COLO829 (cell line): Measurements from ENCODE around the gene BEND7.
"Not testable (repeated sequence)": the region's sequence is repeated elsewhere in the genome, so short reads cannot be mapped to it uniquely, and the experiment has no call there.

Experiments
- DNase-seq: peaks from one replicate; pipeline ENCODE4 v3.0.0; 2012; ENCODE audit warnings: low spot score

The BEND7 gene

GRCh38 chr10:13421382-13421917 lies 107.4 kb downstream of the BEND7 start:
- no peak for DNase-seq

DNA sequence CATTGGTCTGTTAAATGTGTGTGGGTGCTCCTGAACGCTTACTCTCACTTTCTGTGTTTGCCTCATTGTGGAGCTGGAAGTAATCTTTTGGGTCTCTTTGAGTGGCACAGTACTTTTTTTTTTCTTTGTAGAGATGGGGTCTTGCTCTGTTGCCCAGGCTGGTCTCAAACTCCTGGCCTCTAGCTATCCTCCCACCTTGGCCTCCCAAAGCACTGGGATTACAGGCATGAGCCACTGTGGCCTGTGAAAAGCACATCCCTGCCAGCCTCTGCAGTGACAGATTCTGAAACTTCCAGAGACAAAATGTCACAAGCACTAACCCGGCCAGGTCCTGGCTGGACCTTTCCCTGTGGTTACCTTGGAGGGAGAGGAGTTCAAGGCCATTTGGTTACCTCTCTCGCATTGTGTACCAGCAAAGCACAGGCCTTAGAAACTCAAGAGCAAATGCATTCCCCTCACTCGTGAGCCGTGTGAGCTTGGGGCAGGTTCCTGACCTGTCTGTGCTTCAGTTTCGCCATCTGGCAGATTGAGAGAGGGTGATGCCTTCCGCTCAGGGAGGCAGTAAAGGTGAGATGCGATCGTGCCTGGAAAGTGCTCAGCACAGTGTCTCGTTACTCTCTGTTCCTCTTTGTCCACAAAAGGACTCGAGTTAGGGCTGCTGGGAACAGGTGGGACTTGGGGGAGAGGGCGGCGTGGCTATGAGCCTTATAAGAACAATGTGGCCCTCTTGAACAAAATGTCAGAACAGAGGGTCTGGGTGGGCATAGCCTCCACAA lies 108.1 kb downstream of the BEND7 start:
- DNase-seq, result no peak

DNA sequence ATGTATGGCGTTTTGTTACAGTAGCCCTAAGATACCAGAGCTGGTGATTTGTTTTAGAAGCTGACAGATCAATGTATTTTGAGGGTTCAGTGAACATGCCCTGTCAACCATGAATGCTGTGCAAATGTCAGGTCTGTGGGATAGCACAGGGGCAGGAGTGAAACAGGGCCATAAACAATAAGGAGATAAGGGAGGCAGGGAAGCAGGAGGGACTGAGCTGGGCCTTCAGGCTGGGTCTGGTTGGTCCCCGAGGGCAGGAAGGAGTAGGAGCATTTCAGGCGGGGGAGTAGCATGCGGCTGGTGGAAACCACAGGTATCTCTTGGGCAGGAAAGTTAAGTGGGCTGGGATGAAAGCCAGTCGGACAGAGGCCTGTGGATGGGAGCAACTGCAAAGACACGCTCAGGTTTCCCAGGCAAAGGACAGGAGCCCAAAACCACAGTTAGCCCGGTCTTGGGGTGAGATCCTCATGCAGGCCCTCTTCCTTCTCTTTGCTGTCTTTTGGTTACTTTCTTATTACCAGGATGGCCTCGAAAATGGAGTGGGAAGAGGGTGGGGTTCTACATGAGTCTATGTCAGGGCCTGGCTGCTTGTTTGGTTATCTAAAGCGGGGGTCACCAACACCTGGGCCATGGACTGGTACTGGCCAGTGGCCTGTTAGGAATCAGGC lies 111.2 kb downstream of the BEND7 start:
- DNase-seq, result no peak

DNA sequence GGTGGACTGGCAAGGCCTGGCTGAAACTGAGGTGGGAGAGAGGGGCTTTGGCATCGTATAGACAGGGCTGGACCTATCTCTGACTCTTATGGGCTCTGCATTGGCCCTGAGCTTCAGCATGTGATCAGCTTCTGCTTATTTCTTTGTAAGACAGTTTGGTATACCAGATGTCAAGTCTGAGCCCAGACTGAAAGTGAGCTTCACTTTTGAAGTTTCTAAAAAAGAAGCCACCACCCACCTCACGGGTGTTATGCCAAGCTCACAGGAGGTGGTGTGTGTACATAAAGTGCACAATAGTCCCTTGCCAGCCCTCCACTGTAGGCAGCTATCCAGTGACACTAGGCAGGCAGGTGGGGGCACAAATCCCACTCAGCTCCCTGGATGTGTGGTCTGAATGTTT lies 112.1 kb downstream of the BEND7 start:
- DNase-seq, result no peak

- no peak for DNase-seq
Measured at GRCh38 chr10:13414855-13415254, 114.0 kb downstream of the BEND7 start.

- DNase-seq, result no peak
Measured at GRCh38 chr10:13414137-13414536, 114.7 kb downstream of the BEND7 start.

GRCh38 chr10:13412894-13413293 lies 115.9 kb downstream of the BEND7 start:
- no peak for DNase-seq

DNA sequence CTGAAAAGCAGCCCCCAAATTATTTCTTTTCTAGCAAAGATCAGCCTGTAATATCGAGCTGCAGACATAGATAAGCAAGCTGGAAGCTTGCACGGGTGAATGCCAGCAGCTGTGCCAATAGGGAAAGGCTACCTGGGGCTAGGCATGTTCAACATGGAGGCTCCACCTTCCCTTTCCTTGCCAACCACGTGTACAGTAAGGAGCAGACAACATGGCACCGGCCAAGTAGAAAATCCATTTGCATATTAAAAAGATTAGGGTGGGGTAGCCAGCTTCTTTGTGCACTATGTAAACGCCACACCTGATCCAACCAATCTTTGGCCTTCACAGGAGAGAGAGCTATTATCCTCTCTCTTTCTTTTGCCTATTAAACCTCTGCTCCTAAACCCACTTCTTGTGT lies 124.0 kb downstream of the BEND7 start:
- no peak for DNase-seq

DNA sequence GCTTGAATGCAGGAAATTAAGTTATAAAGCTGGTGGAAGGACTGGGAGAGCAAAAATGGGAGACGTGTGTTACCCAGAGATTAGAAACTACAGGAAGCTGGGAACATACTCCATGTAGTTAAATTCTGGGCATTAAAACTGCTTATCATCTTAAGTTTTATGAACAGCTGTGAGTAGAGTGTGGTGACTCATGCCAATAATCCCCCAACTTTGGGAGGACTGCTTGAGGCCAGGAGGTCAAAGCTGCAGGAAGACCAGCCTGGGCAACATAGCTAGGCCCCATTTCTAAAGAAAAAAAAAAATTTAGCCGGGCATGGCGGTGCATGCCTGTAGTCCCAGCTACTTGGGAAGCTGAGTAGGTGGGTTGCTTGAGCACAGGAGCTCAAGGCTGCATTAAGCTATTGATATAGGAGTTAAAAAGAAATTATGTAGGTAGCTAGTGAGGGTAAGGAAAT lies 124.5 kb downstream of the BEND7 start:
- DNase-seq, result no peak

- DNase-seq, result not testable (repeated sequence)
Measured at GRCh38 chr10:13403426-13403825, 125.4 kb downstream of the BEND7 start.

DNA sequence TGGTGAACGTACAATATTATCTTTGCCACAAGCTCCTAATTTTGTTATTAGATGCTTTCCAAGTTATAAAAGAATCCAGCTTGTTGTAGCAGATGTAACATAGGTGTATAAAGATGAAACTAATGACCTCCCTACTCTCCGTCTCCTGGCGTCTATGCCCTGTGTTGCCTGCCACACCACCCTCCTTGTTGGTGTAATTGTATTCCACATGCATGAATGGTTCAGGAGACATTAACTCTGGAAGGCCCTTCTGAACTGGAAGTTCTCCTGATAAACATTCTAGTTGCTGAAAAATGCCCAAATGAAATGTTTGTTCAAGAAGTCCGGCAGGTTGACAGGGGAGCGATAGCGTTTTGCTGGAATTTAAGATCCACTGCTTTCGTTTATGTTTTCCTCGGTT lies 126.8 kb downstream of the BEND7 start:
- no peak for DNase-seq

GRCh38 chr10:13401142-13401541 lies 127.7 kb downstream of the BEND7 start:
- no peak for DNase-seq

GRCh38 chr10:13400196-13400965 lies 128.4 kb downstream of the BEND7 start:
- DNase-seq, result no peak

DNA sequence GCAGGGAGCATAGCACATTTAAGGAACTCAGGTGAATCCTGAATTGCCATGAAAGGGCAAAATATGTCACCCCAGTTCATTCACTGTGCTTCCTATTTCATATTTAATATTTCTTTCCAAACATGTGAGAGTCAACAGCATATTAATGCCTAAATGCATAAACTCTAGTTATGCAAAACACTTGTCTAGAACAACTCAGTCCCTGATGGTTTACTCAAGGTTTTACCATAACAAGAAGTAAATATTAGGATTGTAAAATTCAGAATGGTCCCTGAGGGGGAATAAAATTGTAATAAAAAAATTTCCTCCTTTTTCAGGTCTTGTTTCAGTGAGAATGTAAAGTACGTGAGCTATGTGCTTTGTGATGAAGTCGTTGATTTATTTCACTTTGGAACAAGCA lies 129.1 kb downstream of the BEND7 start:
- no peak for DNase-seq

DNA sequence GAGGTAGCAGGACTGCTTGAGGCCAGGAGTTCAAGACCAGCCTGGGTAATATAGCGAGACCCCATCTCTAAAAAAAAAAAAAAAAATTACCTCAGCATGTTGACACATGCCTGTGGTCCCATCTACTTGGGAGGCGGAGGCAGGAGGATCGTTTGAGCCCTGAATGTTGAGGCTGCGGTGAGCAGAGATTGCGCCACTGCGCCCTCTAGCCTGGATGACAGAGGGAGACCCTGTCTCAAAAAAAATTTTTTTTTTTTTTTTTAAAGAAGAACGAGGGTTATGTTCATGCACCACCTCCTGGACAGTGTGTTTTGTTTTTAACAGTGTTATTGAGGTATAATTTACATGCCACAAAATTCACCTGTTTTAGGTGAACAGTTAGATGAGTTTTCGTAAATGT lies 129.6 kb downstream of the BEND7 start:
- no peak for DNase-seq

DNA sequence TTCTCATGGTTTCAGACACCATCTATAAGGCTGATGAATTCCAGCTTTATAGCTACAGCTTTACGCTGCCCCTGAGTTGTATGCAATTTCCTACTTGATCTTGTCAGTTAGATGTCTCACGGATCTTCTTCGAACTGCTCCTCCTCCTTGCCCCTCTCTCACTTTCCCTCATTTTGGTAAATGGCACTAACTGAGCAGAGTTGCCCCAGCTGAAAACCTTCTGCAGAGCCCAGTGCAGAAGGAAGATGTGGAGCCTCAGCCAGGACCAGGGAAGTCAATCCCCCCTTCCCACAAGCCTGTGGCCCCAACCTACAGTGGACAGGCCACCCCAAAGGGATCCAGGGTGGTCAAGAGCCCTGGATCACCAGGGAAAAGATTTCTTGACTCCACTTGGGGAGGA lies 131.8 kb downstream of the BEND7 start:
- no peak for DNase-seq

GRCh38 chr10:13396369-13396768 lies 132.4 kb downstream of the BEND7 start:
- DNase-seq, result no peak

GRCh38 chr10:13395540-13395939 lies 133.3 kb downstream of the BEND7 start:
- no peak for DNase-seq

DNA sequence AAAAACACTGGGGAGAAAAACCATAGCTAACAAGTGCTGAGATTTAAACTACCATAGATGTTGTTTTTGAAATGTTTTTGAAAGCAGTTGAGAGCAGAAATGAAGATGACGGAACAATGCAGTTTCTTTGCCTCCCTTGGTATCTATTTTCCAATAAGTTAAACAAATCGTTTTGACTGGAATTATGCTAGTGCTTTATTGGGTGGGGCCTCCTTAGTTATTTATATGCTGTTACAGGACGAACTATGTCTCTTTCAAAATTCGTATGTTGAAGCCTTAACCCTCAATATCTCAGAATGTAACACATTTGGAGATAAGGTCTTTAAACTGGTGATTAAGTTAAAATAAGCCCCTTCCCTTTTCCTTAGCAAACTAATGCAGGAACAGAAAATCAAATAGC lies 135.2 kb downstream of the BEND7 start:
- no peak for DNase-seq

DNA sequence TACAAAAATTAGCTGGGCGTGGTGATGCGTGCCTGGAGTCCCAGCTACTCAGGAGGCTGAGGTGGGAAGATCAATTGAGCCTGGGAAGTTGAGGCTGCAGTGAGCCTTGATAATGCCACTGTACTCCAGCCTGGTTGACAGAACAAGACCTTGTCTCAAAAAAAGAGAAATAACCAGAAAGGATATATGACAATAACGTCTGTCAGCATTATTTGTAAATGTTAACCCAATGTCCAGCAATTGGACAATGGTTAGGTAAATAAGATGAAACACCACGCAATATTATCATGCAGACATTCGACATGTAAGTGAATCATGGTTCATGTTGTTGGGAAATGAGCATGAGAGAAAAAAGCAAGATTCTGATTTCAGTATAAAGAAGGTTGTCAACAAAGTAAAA lies 136.1 kb downstream of the BEND7 start:
- no peak for DNase-seq
